ENCODE results near the gene GRM8. TPM values are rescaled to one million over a fixed set of nuclear protein-coding genes. Genes with fewer than 3 reads are reported as not detected.

The GRM8 gene
- total and polyA plus RNA-seq, 10 of the 15 experiments (the other 5 are each of a cell fraction or from before 2014, with no cell fraction given): 0.33 to 7.1 (median 0.45) TPM; not detected in 2

GRCh38 chr7:126723966-126724544 lies 528.7 kb downstream of the GRM8 start:
- DNase-seq (ENCODE audit: low read depth, low spot score) (no peak), FAIRE-seq (no peak), ATAC-seq (no peak)
- ChIA-PET CTCF (no interaction called here), POLR2A (interaction anchor here (0.6 kb wide), 1 partner anchor 76 kb away, joined by 4 read pairs; no protein-coding TSS in a partner anchor), SMC1A (ENCODE audit: uncharacterized antibody, unreplicated experiment) (interaction anchor here (1.3 to 1.4 kb wide), 2 partner anchors 18 to 23 kb away, joined by 3 read pairs; no protein-coding TSS in a partner anchor), RAD21 (ENCODE audit: unreplicated experiment) (interaction anchor here (1.1 kb wide), 1 partner anchor 23 kb away, joined by 6 read pairs; no protein-coding TSS in a partner anchor)
- Histone ChIP-seq H3K9me3 (replicated peaks; ENCODE audit: control insufficient read depth, insufficient read depth, low read length) (no peaks in the 10 kb centered on the region; the same call in 1 of the 3 replicates), H3K9ac (ENCODE audit: control insufficient read depth, insufficient read depth, low read length) (no peak overlapping the region), H3K27ac (ENCODE audit: control insufficient read depth, insufficient read depth) (no peak overlapping the region), H3K79me2 (ENCODE audit: control insufficient read depth, insufficient read depth, low read length) (no peaks in the 10 kb centered on the region), H3K4me1 (ENCODE audit: control insufficient read depth, insufficient read depth, low read length) (peaks cover 11% of the 10 kb centered on the region), H3K4me2 (ENCODE audit: control insufficient read depth, insufficient read depth) (no peak overlapping the region), H3K36me3 (ENCODE audit: control insufficient read depth in 2 of 2, insufficient read depth in 2 of 2, low read length in 1 of 2) (no peaks in the 10 kb centered on the region), H2AFZ (ENCODE audit: control insufficient read depth, low read depth, low read length) (no peak overlapping the region), H3K4me3 (no peak overlapping the region), H3K27me3 (replicated peaks in 1 of 2; ENCODE audit: control insufficient read depth in 2 of 2, insufficient read depth in 2 of 2, low read length in 1 of 2) (no peaks in the 10 kb centered on the region), H4K20me1 (ENCODE audit: control insufficient read depth, insufficient read depth) (no peaks in the 10 kb centered on the region)
- in situ Hi-C loops (cut with MboI): no loop called here
- BruUV-seq (replicated peaks): no TSS peak
- TF ChIP-seq KDM1A (IDR thresholded peaks at IDR 0.05; ENCODE audit: borderline replicate concordance): no peak
- no peak for TF ChIP-seq NR2C2 (IDR thresholded peaks at IDR 0.05; ENCODE audit: borderline replicate concordance, control insufficient read depth, insufficient read length, low read depth)
- no peak for TF ChIP-seq NR2F1 (conservative IDR thresholded peaks at IDR 0.05)
- TF ChIP-seq TCF7 (IDR thresholded peaks at IDR 0.05; ENCODE audit: borderline replicate concordance): no peak
- TF ChIP-seq SREBF2 (IDR thresholded peaks at IDR 0.05; ENCODE audit: low read length): no peak
- TF ChIP-seq PML (IDR thresholded peaks at IDR 0.05; ENCODE audit: low read length): no peak
- WGBS (ENCODE audit: insufficient coverage, insufficient replicate concordance, low lambda C conversion rate, missing lambda C conversion rate): 69% methylated on average over 4 of the region's 4 CpGs
- intact Hi-C loops (cut with micrococcal nuclease; ENCODE audit: unreplicated experiment): no loop called here

- RAD21 ChIA-PET (ENCODE audit: unreplicated experiment): interaction anchor here (0.7 to 5.9 kb wide), 13 partner anchors 12 to 270 kb away, joined by 3 to 118 read pairs (median 4); no protein-coding TSS in a partner anchor
- peak; percentile 59 for FAIRE-seq
- H3K4me3 ChIP-seq: no peak overlapping the region
- in situ Hi-C loops (cut with MboI): no loop called here
- peak; percentile 91 for ATAC-seq
- H4K20me1 ChIP-seq (ENCODE audit: control insufficient read depth, insufficient read depth): no peaks in the 10 kb centered on the region
- H3K27ac ChIP-seq (ENCODE audit: control insufficient read depth, insufficient read depth): peak overlapping the region; percentile 46; the same call in 1 of the 2 replicates
- 28% methylated on average over 2 of the region's 2 CpGs for WGBS (ENCODE audit: insufficient coverage, insufficient replicate concordance, low lambda C conversion rate, missing lambda C conversion rate)
- POLR2A ChIA-PET: interaction anchor here (1.5 to 3.0 kb wide), 3 partner anchors 18 to 62 kb away, joined by 3 to 21 read pairs (median 6); no protein-coding TSS in a partner anchor
- H3K36me3 ChIP-seq (ENCODE audit: control insufficient read depth in 2 of 2, insufficient read depth in 2 of 2, low read length in 1 of 2): no peaks in the 10 kb centered on the region
- H3K9me3 ChIP-seq (replicated peaks; ENCODE audit: control insufficient read depth, insufficient read depth, low read length): no peaks in the 10 kb centered on the region
- no peak for DNase-seq (ENCODE audit: low read depth, low spot score)
- no TSS peak for BruUV-seq (replicated peaks)
- peak overlapping the region; percentile 26 for H2AFZ ChIP-seq (ENCODE audit: control insufficient read depth, low read depth, low read length)
- CTCF ChIA-PET: interaction anchor here (0.9 to 4.8 kb wide), 4 partner anchors 19 to 64 kb away, joined by 3 to 43 read pairs (median 6); no protein-coding TSS in a partner anchor
- H3K4me1 ChIP-seq (ENCODE audit: control insufficient read depth, insufficient read depth, low read length): peaks cover 11% of the 10 kb centered on the region
- no peaks in the 10 kb centered on the region for H3K79me2 ChIP-seq (ENCODE audit: control insufficient read depth, insufficient read depth, low read length)
- SMC1A ChIA-PET (ENCODE audit: uncharacterized antibody, unreplicated experiment): interaction anchor here (0.5 to 6.0 kb wide), 21 partner anchors 9 to 744 kb away, joined by 3 to 115 read pairs (median 4); no protein-coding TSS in a partner anchor
- H3K27me3 ChIP-seq (replicated peaks in 1 of 2; ENCODE audit: control insufficient read depth in 2 of 2, insufficient read depth in 2 of 2, low read length in 1 of 2): no peaks in the 10 kb centered on the region
- intact Hi-C loops (cut with micrococcal nuclease; ENCODE audit: unreplicated experiment): loop anchor here (1.0 kb wide), 1 partner anchor 19 kb away; no protein-coding TSS in a partner anchor
- no peak overlapping the region for H3K9ac ChIP-seq (ENCODE audit: control insufficient read depth, insufficient read depth, low read length)
- H3K4me2 ChIP-seq (ENCODE audit: control insufficient read depth, insufficient read depth): peak overlapping the region; percentile 15
- TF ChIP-seq TCF3 (IDR thresholded peaks at IDR 0.05; ENCODE audit: borderline replicate concordance, insufficient read depth, low read depth, low read length) (peak; percentile 78; the same call in 1 of the 2 replicates), CREM (IDR thresholded peaks at IDR 0.05; ENCODE audit: low read depth) (peak; percentile 71), ETV6 (conservative IDR thresholded peaks at IDR 0.05 in 1 of 2, IDR thresholded peaks at IDR 0.05 in 1 of 2; ENCODE audit: borderline replicate concordance in 1 of 2, low read depth in 1 of 2) (peak in 1 of 2 experiments; percentile 39; a peak in 1 of 4 replicates), FOXM1 (IDR thresholded peaks at IDR 0.05; ENCODE audit: low read depth, low read length) (peak; percentile 58; the same call in 1 of the 2 replicates), PKNOX1 (IDR thresholded peaks at IDR 0.05) (peak; percentile 72; the same call in 1 of the 2 replicates), BCL3 (IDR thresholded peaks at IDR 0.05; ENCODE audit: borderline replicate concordance, insufficient read depth, low read depth, low read length, poor library complexity, severe bottlenecking) (no peak), ZNF24 (IDR thresholded peaks at IDR 0.05) (0 out of 2 replicates have a peak, but pooled peaks have one; percentile 5), IRF4 (IDR thresholded peaks at IDR 0.05; ENCODE audit: low read depth, low read length) (0 out of 2 replicates have a peak, but pooled peaks have one; percentile 41)
These were observed 532.5 kb downstream of the GRM8 start for GRCh38 chr7:126720232-126720631.

Measured in GM12878 (cell line).